IMR-90 (cell line): ENCODE results near the gene FARSB. TPM values are rescaled to one million over a fixed set of nuclear protein-coding genes. Genes with fewer than 3 reads are reported as not detected.

Experiments used
- ATAC-seq: fragments of 200-7000 bp; cut with Tn5 transposase; 2 replicates; pipeline ENCODE4 v1.9.1; 2020; ENCODE audit warnings: low read depth, mild to moderate bottlenecking, moderate library complexity
- BruUV-seq: library from RNA; stranded (reverse); fragments of 400-500 nt; replicated peaks from 2 replicates; lab custom pipeline; 2021; lab: Mats Ljungman, UMichigan
- CTCF ChIA-PET: fragments of 300-600 bp; formaldehyde crosslinking; extraction: SDS; loops from one replicate; lab custom pipeline; 2021; ENCODE audit warnings: antibody characterized with exemption; lab: Yijun Ruan, JAX
- POLR2A ChIA-PET: fragments of 300-600 bp; sonication (Branson Sonifier 250); formaldehyde crosslinking; loops from one replicate; lab custom pipeline; 2022; ENCODE audit warnings: antibody characterized with exemption; ENCODE audit not compliant: unreplicated experiment; lab: Charles Lee
- DNase-seq: peaks from one replicate; pipeline ENCODE4 v3.0.0; 2013
- H2AFZ ChIP-seq: replicated peaks from 2 replicates; pipeline ENCODE3; 2013; ENCODE audit warnings: low read length, mild to moderate bottlenecking; ENCODE audit not compliant: poor library complexity
- H2AK5ac ChIP-seq: 2 replicates; pipeline ENCODE4 v1.6.1; 2013; ENCODE audit warnings: low read depth, low read length, inconsistent platforms
- H2AK9ac ChIP-seq: replicated peaks from 2 replicates; pipeline ENCODE3; 2013; ENCODE audit warnings: mild to moderate bottlenecking, low read depth, low read length, moderate library complexity; ENCODE audit not compliant: poor library complexity
- H2BK120ac ChIP-seq: 2 replicates; pipeline ENCODE4 v1.6.1; 2013; ENCODE audit warnings: low read depth, low read length, inconsistent platforms
- H2BK15ac ChIP-seq: 3 replicates; pipeline ENCODE4 v1.6.1; 2013; ENCODE audit warnings: low read depth, low read length, inconsistent platforms
- H2BK20ac ChIP-seq: 2 replicates; pipeline ENCODE4 v1.6.1; 2013; ENCODE audit warnings: low read depth, mild to moderate bottlenecking, inconsistent platforms, low read length, moderate library complexity
- H2BK5ac ChIP-seq: 2 replicates; pipeline ENCODE4 v1.6.1; 2013; ENCODE audit warnings: mild to moderate bottlenecking, low read depth, low read length, inconsistent platforms; ENCODE audit not compliant: poor library complexity, severe bottlenecking
- H3K14ac ChIP-seq: replicated peaks from 2 replicates; pipeline ENCODE4 v1.6.1; 2013; ENCODE audit warnings: low read depth, low read length, inconsistent platforms
- H3K18ac ChIP-seq: 2 replicates; pipeline ENCODE4 v1.6.1; 2013; ENCODE audit warnings: low read depth, low read length, control low read depth
- H3K23ac ChIP-seq: 2 replicates; pipeline ENCODE4 v1.6.1; 2013; ENCODE audit warnings: low read depth, low read length, inconsistent platforms
- H3K27ac ChIP-seq: 2 replicates; pipeline ENCODE4 v1.5.1; 2013; ENCODE audit warnings: mild to moderate bottlenecking, control low read depth, low read length; ENCODE audit not compliant: insufficient read depth
- H3K27me3 ChIP-seq: 2 replicates; pipeline ENCODE4 v1.6.1; 2013; ENCODE audit warnings: low read length; ENCODE audit not compliant: control insufficient read depth, insufficient read depth
- H3K36me3 ChIP-seq: 2 replicates; pipeline ENCODE4 v1.6.1; 2013; ENCODE audit warnings: low read length, mixed read lengths; ENCODE audit not compliant: control insufficient read depth, insufficient read depth
- H3K4ac ChIP-seq: 2 replicates; pipeline ENCODE4 v1.6.1; 2013; ENCODE audit warnings: low read depth, low read length, inconsistent platforms
- H3K4me1 ChIP-seq: 2 replicates; pipeline ENCODE4 v1.6.1; 2013; ENCODE audit warnings: low read length, mixed read lengths; ENCODE audit not compliant: control insufficient read depth, insufficient read depth
- H3K4me2 ChIP-seq: 2 replicates; pipeline ENCODE4 v1.6.1; 2013; ENCODE audit warnings: low read depth, mild to moderate bottlenecking, control low read depth, low read length, moderate library complexity
- H3K4me3 ChIP-seq: 2 replicates; pipeline ENCODE4 v1.5.1; 2013; ENCODE audit warnings: low read depth, mild to moderate bottlenecking, control low read depth, low read length, moderate library complexity; ENCODE audit not compliant: insufficient read depth
- H3K56ac ChIP-seq: 2 replicates; pipeline ENCODE4 v1.6.1; 2013; ENCODE audit warnings: low read length, inconsistent platforms; ENCODE audit not compliant: insufficient read depth; ENCODE audit errors: extremely low read depth
- H3K79me1 ChIP-seq, 2 experiments: 2 replicates each; pipeline ENCODE4 v1.6.1; 2013; ENCODE audit warnings: low read length in 2 of 2, inconsistent platforms in 1 of 2, low read depth in 1 of 2
- H3K9ac ChIP-seq: 2 replicates; pipeline ENCODE4 v1.6.1; 2013; ENCODE audit warnings: low read depth, low read length, control low read depth
- H3K9me1 ChIP-seq: 2 replicates; pipeline ENCODE4 v1.6.1; 2013; ENCODE audit warnings: low read length, inconsistent platforms; ENCODE audit not compliant: insufficient read depth
- H3K9me3 ChIP-seq: 2 replicates; pipeline ENCODE4 v1.6.1; 2013; ENCODE audit warnings: low read length; ENCODE audit not compliant: control insufficient read depth, insufficient read depth
- H4K20me1 ChIP-seq: 2 replicates; pipeline ENCODE4 v1.6.1; 2013; ENCODE audit warnings: low read length, inconsistent platforms; ENCODE audit not compliant: insufficient read depth
- H4K5ac ChIP-seq: 2 replicates; pipeline ENCODE4 v1.6.1; 2013; ENCODE audit warnings: mild to moderate bottlenecking, low read depth, low read length, control low read depth
- H4K8ac ChIP-seq, 2 experiments: 2 replicates each; pipeline ENCODE4 v1.6.1; 2013; ENCODE audit warnings: low read depth in 2 of 2, low read length in 2 of 2, control low read depth in 1 of 2, inconsistent platforms in 1 of 2
- H4K91ac ChIP-seq: 2 replicates; pipeline ENCODE4 v1.6.1; 2013; ENCODE audit warnings: low read depth, low read length, inconsistent platforms; ENCODE audit not compliant: insufficient read depth
- FOS ChIP-seq: fragments of 150-350 bp; IDR thresholded peaks from 2 replicates; pipeline ENCODE4 v1.6.1; 2016; ENCODE audit warnings: low read depth, low read length
- MAFK ChIP-seq: IDR thresholded peaks from 2 replicates; pipeline ENCODE4 v1.6.1; 2012; ENCODE audit warnings: low read depth, low read length, improper control_type of control experiment
- MAZ ChIP-seq: IDR thresholded peaks from 2 replicates; pipeline ENCODE4 v1.6.1; 2012; ENCODE audit warnings: low read depth, mild to moderate bottlenecking, low read length, improper control_type of control experiment, moderate library complexity, borderline replicate concordance
- MXI1 ChIP-seq: IDR thresholded peaks from 2 replicates; pipeline ENCODE4 v1.6.1; 2012; ENCODE audit warnings: low read depth, mild to moderate bottlenecking, low read length, moderate library complexity, borderline replicate concordance
- NFE2L2 ChIP-seq: fragments of 150-350 bp; IDR thresholded peaks from 2 replicates; pipeline ENCODE4 v1.6.1; 2016; ENCODE audit warnings: low read depth, mild to moderate bottlenecking, low read length
- POLR2A ChIP-seq: IDR thresholded peaks from 2 replicates; pipeline ENCODE4 v1.6.1; 2012; ENCODE audit warnings: mild to moderate bottlenecking, low read depth, low read length
- RAD21 ChIP-seq: IDR thresholded peaks from 2 replicates; pipeline ENCODE4 v1.6.1; 2012; ENCODE audit warnings: low read length, improper control_type of control experiment
- RCOR1 ChIP-seq: IDR thresholded peaks from 2 replicates; pipeline ENCODE4 v1.6.1; 2012; ENCODE audit warnings: mild to moderate bottlenecking, low read length, improper control_type of control experiment; ENCODE audit not compliant: insufficient replicate concordance
- RFX5 ChIP-seq: IDR thresholded peaks from 2 replicates; pipeline ENCODE4 v1.8.0; 2012; ENCODE audit warnings: low read depth, mild to moderate bottlenecking, low read length, moderate library complexity
- WGBS, 2 experiments: methylation state at CpG; one replicate each; pipeline versions ENCODE4 v1.1.5 to v1.1.7; 2013; ENCODE audit warnings: missing lambda C conversion rate in 2 of 2; ENCODE audit not compliant: insufficient read length in 1 of 2; ENCODE audit errors: extremely low coverage in 2 of 2; 5-methylcytosine and 5-hydroxymethylcytosine counted together
- dilution Hi-C: fragments of 300-500 bp; cut with HindIII; formaldehyde crosslinking; loops from one replicate; pipeline ENCODE4 v1.14.3; 2018; ENCODE audit warnings: low sequenced_read_pairs; ENCODE audit not compliant: unreplicated experiment
- in situ Hi-C: fragments of 300-500 bp; cut with MboI; formaldehyde crosslinking; loops from 3 replicates; pipeline ENCODE4 v1.14.3; 2019; ENCODE audit warnings: low sequenced_read_pairs, inconsistent platforms, mixed read lengths
- intact Hi-C: fragments of 100-400 bp; cut with micrococcal nuclease; formaldehyde crosslinking; loops from 2 replicates; pipeline ENCODE4 v1.10.0; 2022
- polyA plus RNA-seq, 3 experiments: library from polyadenylated mRNA; depleted of rRNA; stranded (reverse); fragments of >200 nt; gene quantifications; 2 replicates each; pipeline ENCODE4 v1.2.3, GENCODE V29; 2012; ENCODE audit warnings: low replicate concordance in 1 of 3
- total RNA-seq: library from RNA; depleted of rRNA; stranded (reverse); fragments of >200 nt; gene quantifications from 2 replicates; pipeline ENCODE4 v1.2.3, GENCODE V29; 2012

FARSB gene
- total and polyA plus RNA-seq, 2 of the 4 experiments (the other 2 are of a cell fraction): 21.1 to 32.5 TPM

DNA sequence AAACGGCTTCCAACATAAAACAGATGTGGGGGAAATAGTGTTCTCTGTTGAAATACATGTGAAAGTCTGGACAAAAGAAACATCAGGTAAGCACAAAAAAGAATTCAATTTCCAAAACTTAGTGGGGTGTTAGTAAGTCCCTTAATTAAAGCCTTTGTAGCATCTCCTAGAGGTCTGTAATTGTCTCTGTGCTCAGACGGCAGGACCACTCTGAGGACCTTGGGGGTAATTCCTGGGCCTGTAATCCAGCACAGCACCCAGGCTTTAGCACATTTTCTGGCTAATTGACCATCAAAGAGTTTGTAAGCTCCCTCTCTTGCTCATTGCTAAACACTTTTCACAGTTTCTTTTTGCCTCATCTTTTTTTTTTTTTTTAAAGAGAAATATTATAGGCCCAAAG, 80.3 kb downstream of the FARSB start:
- no CpG with 5 or more reads among the region's 2 CpGs for WGBS, 2 experiments
- Histone ChIP-seq H2AFZ (no peak overlapping the region), H3K27me3 (no peaks in the 10 kb centered on the region), H2AK9ac (no peak overlapping the region), H3K56ac (no peak overlapping the region), H3K4ac (no peak overlapping the region), H3K27ac (no peak overlapping the region), H3K4me2 (no peak overlapping the region), H3K4me3 (no peak overlapping the region), H3K9ac (no peak overlapping the region), H3K9me3 (no peaks in the 10 kb centered on the region), H2BK120ac (no peak overlapping the region), H4K20me1 (peaks cover 3% of the 10 kb centered on the region), H3K18ac (no peak overlapping the region), H2BK5ac (no peak overlapping the region), H4K5ac (no peak overlapping the region), H3K14ac (no peak overlapping the region), H2BK15ac (no peak overlapping the region), H4K8ac (no peak overlapping the region), H2AK5ac (no peak overlapping the region), H2BK20ac (no peak overlapping the region), H4K91ac (no peak overlapping the region), H3K36me3 (peaks cover 5% of the 10 kb centered on the region), H3K79me1 (peaks cover 13 to 14% of the 10 kb centered on the region in 2 experiments; a peak in 3 of 4 replicates), H3K4me1 (peaks cover 6% of the 10 kb centered on the region), H3K9me1 (peaks cover 8% of the 10 kb centered on the region; the same call in 1 of the 2 replicates), H3K23ac (no peak overlapping the region)
- POLR2A ChIA-PET: no interaction called here
- ATAC-seq (no peak), DNase-seq (no peak)
- BruUV-seq: no TSS peak
- intact Hi-C loops (no loop called here), dilution Hi-C loops (no loop called here), in situ Hi-C loops (loop anchor here (25.0 kb wide), 1 partner anchor 513 kb away; no protein-coding TSS in a partner anchor)
- CTCF ChIA-PET: interaction anchor here (0.9 kb wide), 1 partner anchor 14 kb away, joined by 4 read pairs; no protein-coding TSS in a partner anchor
- no peak for TF ChIP-seq RAD21
- TF ChIP-seq MAFK: no peak
- TF ChIP-seq POLR2A: no peak
- TF ChIP-seq FOS: no peak
- TF ChIP-seq RFX5: no peak
- TF ChIP-seq MXI1: no peak
- TF ChIP-seq RCOR1: no peak
- no peak for TF ChIP-seq NFE2L2
- no peak for TF ChIP-seq MAZ
